SK-N-SH treated with all-trans-retinoic acid at 6 μM for 48 hours (cell line): ENCODE data around the gene TNS4.
"Not testable (repeated sequence)": the region's sequence is repeated elsewhere in the genome, so short reads cannot be mapped to it uniquely, and the experiment has no call there.

ENCODE experiments used
- ATAC-seq: fragments of 200-7000 bp; cut with Tn5 transposase; 3 replicates; pipeline ENCODE4 v1.9.1; 2020; ENCODE audit warnings: mild to moderate bottlenecking, moderate library complexity
- ARNTL ChIP-seq: fragments of 450-650 bp; formaldehyde crosslinking; IDR thresholded peaks from 2 replicates; pipeline ENCODE4 v1.5.0; 2020; ENCODE audit warnings: low read depth, mild to moderate bottlenecking, moderate library complexity, borderline replicate concordance
- BACH2 ChIP-seq: fragments of 250-450 bp; sonication (Bioruptor Pico); IDR thresholded peaks from 2 replicates; pipeline ENCODE4 v1.9.0; 2021; ENCODE audit warnings: mild to moderate bottlenecking, borderline replicate concordance
- CSDC2 ChIP-seq: fragments of 250-450 bp; sonication (Bioruptor Pico); IDR thresholded peaks from 2 replicates; pipeline ENCODE4 v1.5.0; 2020; ENCODE audit warnings: mild to moderate bottlenecking, moderate library complexity
- CSRNP3 ChIP-seq: fragments of 250-450 bp; sonication (Bioruptor Pico); IDR thresholded peaks from 2 replicates; pipeline ENCODE4 v1.5.1; 2021; ENCODE audit warnings: mild to moderate bottlenecking, moderate library complexity
- ESRRG ChIP-seq: fragments of 250-450 bp; sonication (Bioruptor Pico); IDR thresholded peaks from 2 replicates; pipeline ENCODE4 v1.6.1; 2021; ENCODE audit warnings: mild to moderate bottlenecking
- GLIS3 ChIP-seq: fragments of 250-450 bp; sonication (Bioruptor Pico); IDR thresholded peaks from 2 replicates; pipeline ENCODE4 v1.5.0; 2020; ENCODE audit warnings: mild to moderate bottlenecking, moderate library complexity
- ISL1 ChIP-seq: fragments of 250-450 bp; sonication (Bioruptor Pico); IDR thresholded peaks from 2 replicates; pipeline ENCODE4 v2.1.2; 2022; ENCODE audit warnings: mild to moderate bottlenecking, moderate library complexity
- OSR1 ChIP-seq: fragments of 250-450 bp; sonication (Bioruptor Pico); IDR thresholded peaks from 2 replicates; pipeline ENCODE4 v1.8.0; 2022; ENCODE audit warnings: moderate library complexity, mild to moderate bottlenecking, inconsistent platforms
- PATZ1 ChIP-seq: fragments of 250-450 bp; sonication (Bioruptor Pico); IDR thresholded peaks from 2 replicates; pipeline ENCODE4 v1.8.0; 2020; ENCODE audit warnings: mild to moderate bottlenecking, moderate library complexity, borderline replicate concordance
- POU6F1 ChIP-seq: fragments of 250-450 bp; sonication (Bioruptor Pico); IDR thresholded peaks from 2 replicates; pipeline ENCODE4 v1.8.0; 2021; ENCODE audit warnings: low read depth, mild to moderate bottlenecking, moderate library complexity, borderline replicate concordance
- PPARA ChIP-seq: fragments of 250-450 bp; sonication (Bioruptor Pico); IDR thresholded peaks from 2 replicates; pipeline ENCODE4 v1.5.0; 2020; ENCODE audit warnings: mild to moderate bottlenecking, borderline replicate concordance
- RARB ChIP-seq: fragments of 250-450 bp; sonication (Bioruptor Pico); IDR thresholded peaks from 2 replicates; pipeline ENCODE4 v1.8.0; 2021; ENCODE audit warnings: mild to moderate bottlenecking, moderate library complexity
- SNAI2 ChIP-seq: fragments of 250-450 bp; sonication (Bioruptor Pico); IDR thresholded peaks from 2 replicates; pipeline ENCODE4 v1.5.0; 2020; ENCODE audit warnings: mild to moderate bottlenecking, moderate library complexity
- TOX ChIP-seq: fragments of 250-450 bp; sonication (Bioruptor Pico); IDR thresholded peaks from 2 replicates; pipeline ENCODE4 v1.8.0; 2021; ENCODE audit warnings: mild to moderate bottlenecking, moderate library complexity, borderline replicate concordance
- TSHZ2 ChIP-seq: fragments of 250-450 bp; sonication (Bioruptor Pico); IDR thresholded peaks from 2 replicates; pipeline ENCODE4 v1.5.0; 2020; ENCODE audit warnings: mild to moderate bottlenecking, moderate library complexity
- ZC3H10 ChIP-seq: fragments of 250-450 bp; sonication (Bioruptor Pico); IDR thresholded peaks from 2 replicates; pipeline ENCODE4 v1.5.1; 2021; ENCODE audit warnings: mild to moderate bottlenecking, moderate library complexity
- ZFP3 ChIP-seq: fragments of 250-450 bp; sonication (Bioruptor Pico); IDR thresholded peaks from 2 replicates; pipeline ENCODE4 v1.5.0; 2020; ENCODE audit warnings: mild to moderate bottlenecking, moderate library complexity
- ZFP30 ChIP-seq: fragments of 450-650 bp; formaldehyde crosslinking; IDR thresholded peaks from 2 replicates; pipeline ENCODE4 v1.5.0; 2022; ENCODE audit warnings: mild to moderate bottlenecking, moderate library complexity
- ZNF565 ChIP-seq: fragments of 450-650 bp; formaldehyde crosslinking; conservative IDR thresholded peaks from 2 replicates; pipeline ENCODE4 v1.5.0; 2020; ENCODE audit warnings: low read depth, mild to moderate bottlenecking, moderate library complexity
- ZNF70 ChIP-seq: fragments of 450-650 bp; formaldehyde crosslinking; IDR thresholded peaks from 2 replicates; pipeline ENCODE4 v1.5.0; 2020; ENCODE audit warnings: mild to moderate bottlenecking, moderate library complexity
- ZNF8 ChIP-seq: fragments of 450-650 bp; formaldehyde crosslinking; IDR thresholded peaks from 2 replicates; pipeline ENCODE4 v1.5.0; 2020; ENCODE audit warnings: mild to moderate bottlenecking, moderate library complexity
- TF ChIP-seq, protein P1 (sequence below): fragments of 250-450 bp; sonication (Bioruptor Pico); IDR thresholded peaks from 2 replicates; pipeline ENCODE4 v1.5.1; 2020; ENCODE audit warnings: low read depth, mild to moderate bottlenecking, moderate library complexity

The TNS4 gene

DNA sequence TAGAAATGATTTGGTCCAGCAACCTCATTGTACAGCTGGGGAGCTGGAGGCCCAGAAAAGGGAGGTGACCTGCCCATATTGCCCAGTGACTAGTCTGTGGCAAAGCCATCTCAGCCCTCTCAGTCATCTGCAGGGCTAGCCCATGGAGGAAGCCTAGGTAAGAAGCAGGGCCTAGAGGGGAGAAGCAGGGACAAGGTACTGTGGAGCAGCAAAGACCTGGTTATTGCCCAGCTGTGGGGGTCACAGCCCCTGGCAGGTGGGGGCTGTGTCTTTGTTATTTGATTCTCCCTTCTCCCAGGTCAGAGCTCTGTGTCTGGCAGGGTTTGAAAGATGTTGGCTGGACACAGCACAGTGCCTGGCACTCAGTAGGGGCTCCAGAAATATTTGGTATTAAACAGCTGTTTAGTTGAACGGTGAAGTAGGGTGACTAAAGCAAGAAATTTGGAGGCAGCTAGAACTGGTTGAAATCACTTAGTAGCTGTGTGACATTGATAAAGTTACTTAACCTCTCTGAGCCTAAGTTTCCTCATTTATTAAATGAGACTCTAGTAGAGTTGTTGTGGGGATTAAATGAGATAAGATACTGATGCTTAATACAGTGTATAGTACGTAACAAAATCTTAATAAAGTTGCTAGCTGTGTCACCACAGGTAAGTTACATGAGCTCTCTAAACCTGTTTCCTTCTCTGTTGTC, 46.5 kb upstream of the TNS4 start:
- TF ChIP-seq CSDC2 (CRISPR knock-in tag) = no peak
- no peak for TF ChIP-seq OSR1 (CRISPR knock-in tag)
- TF ChIP-seq SNAI2 = no peak
- no peak for TF ChIP-seq PATZ1 (CRISPR knock-in tag)
- TF ChIP-seq, protein P1, sequence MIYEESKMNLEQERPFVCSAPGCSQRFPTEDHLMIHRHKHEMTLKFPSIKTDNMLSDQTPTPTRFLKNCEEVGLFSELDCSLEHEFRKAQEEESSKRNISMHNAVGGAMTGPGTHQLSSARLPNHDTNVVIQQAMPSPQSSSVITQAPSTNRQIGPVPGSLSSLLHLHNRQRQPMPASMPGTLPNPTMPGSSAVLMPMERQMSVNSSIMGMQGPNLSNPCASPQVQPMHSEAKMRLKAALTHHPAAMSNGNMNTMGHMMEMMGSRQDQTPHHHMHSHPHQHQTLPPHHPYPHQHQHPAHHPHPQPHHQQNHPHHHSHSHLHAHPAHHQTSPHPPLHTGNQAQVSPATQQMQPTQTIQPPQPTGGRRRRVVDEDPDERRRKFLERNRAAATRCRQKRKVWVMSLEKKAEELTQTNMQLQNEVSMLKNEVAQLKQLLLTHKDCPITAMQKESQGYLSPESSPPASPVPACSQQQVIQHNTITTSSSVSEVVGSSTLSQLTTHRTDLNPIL = no peak
- no peak for TF ChIP-seq ZNF70
- TF ChIP-seq PPARA (CRISPR knock-in tag) = no peak
- no peak for TF ChIP-seq ZNF565 (CRISPR knock-in tag)
- TF ChIP-seq ZNF8 (CRISPR knock-in tag) = no peak
- no peak for TF ChIP-seq TOX (CRISPR knock-in tag)
- TF ChIP-seq ARNTL (CRISPR knock-in tag) = no peak
- TF ChIP-seq ZC3H10 (CRISPR knock-in tag) = no peak
- no peak for TF ChIP-seq BACH2 (CRISPR knock-in tag)
- no peak for TF ChIP-seq RARB
- no peak for TF ChIP-seq ESRRG (CRISPR knock-in tag)
- no peak for TF ChIP-seq CSRNP3 (CRISPR knock-in tag)
- no peak for TF ChIP-seq POU6F1 (CRISPR knock-in tag)
- TF ChIP-seq ISL1 (CRISPR knock-in tag) = no peak
- no peak for TF ChIP-seq GLIS3 (CRISPR knock-in tag)
- no peak for ATAC-seq

DNA sequence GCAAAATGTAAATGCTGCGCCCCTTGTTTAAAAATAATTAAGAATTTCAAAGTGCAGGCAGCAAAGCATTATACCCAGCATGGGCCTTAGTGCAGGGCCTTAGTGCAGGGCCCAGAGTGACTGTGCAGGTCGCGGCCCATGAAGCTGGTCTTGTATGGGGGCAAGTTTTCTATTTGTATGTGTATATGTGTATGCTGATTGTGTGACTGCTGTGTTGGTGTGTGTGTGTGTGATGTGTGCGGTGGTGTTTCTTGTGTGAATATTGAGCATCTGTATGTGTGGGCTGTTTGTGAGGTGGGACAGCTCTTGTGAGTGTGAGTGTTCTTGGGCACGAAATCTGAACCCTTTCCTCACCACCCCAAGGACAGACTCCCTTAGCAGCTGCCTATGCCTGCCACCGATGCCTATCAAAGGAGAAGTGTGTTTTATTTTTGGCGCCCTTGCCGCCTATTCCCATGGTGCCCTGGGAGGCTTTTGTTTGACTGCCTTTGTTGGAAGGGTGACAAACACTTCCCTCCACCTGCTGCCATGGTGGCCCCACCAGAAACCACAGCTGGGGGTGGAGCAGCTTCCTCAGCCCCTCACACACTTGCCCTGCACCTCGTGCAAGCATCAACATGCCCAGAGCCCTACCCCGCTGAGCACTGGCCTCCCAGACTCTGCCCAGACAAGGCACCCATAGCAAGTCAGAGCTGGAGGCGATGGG, 45.8 kb upstream of the TNS4 start:
- ATAC-seq = no peak
- TF ChIP-seq ZNF70 = no peak
- no peak for TF ChIP-seq BACH2 (CRISPR knock-in tag)
- TF ChIP-seq RARB = no peak
- no peak for TF ChIP-seq ISL1 (CRISPR knock-in tag)
- no peak for TF ChIP-seq PATZ1 (CRISPR knock-in tag)
- no peak for TF ChIP-seq ZFP30 (CRISPR knock-in tag)
- no peak for TF ChIP-seq ZNF565 (CRISPR knock-in tag)
- no peak for TF ChIP-seq ARNTL (CRISPR knock-in tag)
- no peak for TF ChIP-seq TSHZ2
- TF ChIP-seq POU6F1 (CRISPR knock-in tag) = no peak
- TF ChIP-seq TOX (CRISPR knock-in tag) = no peak
- TF ChIP-seq ZFP3 (CRISPR knock-in tag) = no peak
- TF ChIP-seq PPARA (CRISPR knock-in tag) = no peak
- TF ChIP-seq OSR1 (CRISPR knock-in tag) = no peak
- TF ChIP-seq, protein P1 = no peak

DNA sequence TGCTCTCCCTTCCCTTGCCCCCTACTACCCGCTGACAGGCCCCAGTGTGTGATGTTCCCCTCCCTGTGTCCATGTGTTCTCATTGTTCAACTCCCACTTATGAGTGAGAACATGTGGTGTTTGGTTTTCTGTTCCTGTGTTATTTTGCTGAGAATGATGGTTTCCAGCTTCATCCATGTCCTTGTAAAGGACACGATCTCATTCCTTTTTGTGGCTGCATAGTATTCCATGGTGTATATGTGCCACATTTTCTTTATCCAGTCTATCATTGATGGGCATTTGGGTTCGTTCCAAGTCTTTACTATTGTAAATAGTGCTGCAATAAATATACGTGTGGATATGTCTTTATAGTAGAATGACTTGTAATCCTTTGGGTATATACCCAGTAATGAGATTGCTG, 45.1 kb upstream of the TNS4 start:
- not testable (repeated sequence) for ATAC-seq
